ENCODE data around the gene INPP4A. TPM values are rescaled to one million over a fixed set of nuclear protein-coding genes. Genes with fewer than 3 reads are reported as not detected.
A peak's percentile ranks its signal among the peaks of the same experiment; 100 is the strongest.

Gene INPP4A
- total and polyA plus RNA-seq, 2 of the 13 experiments (the other 11 are each of a cell fraction or from before 2014, with no cell fraction given) = 10.1 to 10.9 TPM

DNA sequence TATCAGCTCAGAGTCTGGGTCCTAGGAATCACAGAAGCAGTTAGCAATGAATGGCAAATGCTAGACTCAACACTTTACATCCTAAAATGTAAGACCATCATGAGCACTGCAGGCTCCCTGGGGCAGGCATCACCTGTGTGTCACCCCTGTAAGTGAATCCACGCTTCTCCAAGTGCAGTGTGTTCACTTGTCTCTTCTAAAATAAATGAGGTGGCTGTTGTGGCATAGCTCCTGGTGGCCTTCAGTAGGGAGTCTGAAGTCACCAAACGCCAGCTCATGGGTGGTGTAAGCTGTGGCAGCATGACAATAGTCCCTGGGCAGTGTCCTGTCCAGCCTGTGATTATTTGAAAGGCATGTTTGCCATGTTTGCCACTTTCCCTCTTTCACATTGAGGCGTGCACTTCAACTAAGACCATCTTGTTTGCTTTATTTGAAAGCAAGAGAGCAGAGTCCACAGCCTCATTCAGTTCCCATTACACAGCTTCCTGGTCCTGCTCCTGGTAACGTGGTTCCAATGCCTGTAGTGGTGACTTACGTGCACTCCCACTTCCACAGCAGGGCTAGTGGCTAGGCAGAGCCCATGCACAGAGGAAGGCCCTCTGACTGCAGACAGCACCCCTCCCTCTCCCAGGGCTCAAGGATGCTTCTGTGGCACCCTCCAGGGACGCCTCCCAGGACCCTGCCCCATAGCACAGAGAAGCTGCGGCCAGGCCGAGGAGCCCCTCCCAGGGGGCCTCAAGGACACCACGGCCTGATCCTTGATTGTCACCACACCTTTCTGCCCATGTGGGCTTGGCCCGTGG lies 139.4 kb downstream of the INPP4A start (continued):
- TF ChIP-seq AHDC1 (CRISPR knock-in tag; IDR thresholded peaks at IDR 0.05; ENCODE audit: borderline replicate concordance) (peak; percentile 69), AGO2 (optimal IDR thresholded peaks at IDR 0.05; ENCODE audit: low read depth, low read length) (no peak), AHR (CRISPR knock-in tag; IDR thresholded peaks at IDR 0.05) (no peak), PTBP1 (IDR thresholded peaks at IDR 0.05; ENCODE audit: low read depth, low read length, poor library complexity, severe bottlenecking) (no peak), MIER2 (CRISPR knock-in tag; IDR thresholded peaks at IDR 0.05) (peak; percentile 72), ZMYM2 (CRISPR knock-in tag; IDR thresholded peaks at IDR 0.05) (0 out of 2 replicates have a peak, but pooled peaks have one; percentile 36), ZNF616 (CRISPR knock-in tag; IDR thresholded peaks at IDR 0.05; ENCODE audit: low read depth) (no peak), FOXK1 (CRISPR knock-in tag; IDR thresholded peaks at IDR 0.05; ENCODE audit: borderline replicate concordance, low read depth) (peak; percentile 63; the same call in 1 of the 2 replicates), TP53 (CRISPR knock-in tag; conservative IDR thresholded peaks at IDR 0.05) (no peak), IRF2 (CRISPR knock-in tag; IDR thresholded peaks at IDR 0.05) (0 out of 2 replicates have a peak, but pooled peaks have one; percentile 46), ZNF10 (CRISPR knock-in tag; IDR thresholded peaks at IDR 0.05; ENCODE audit: borderline replicate concordance, low read depth) (no peak), ZNF367 (CRISPR knock-in tag; IDR thresholded peaks at IDR 0.05; ENCODE audit: borderline replicate concordance) (no peak), SNRNP70 (IDR thresholded peaks at IDR 0.05; ENCODE audit: low read depth, low read length) (no peak), MTF1 (CRISPR knock-in tag; IDR thresholded peaks at IDR 0.05) (no peak), ARNTL (CRISPR knock-in tag; IDR thresholded peaks at IDR 0.05) (no peak), ZFX (CRISPR knock-in tag; IDR thresholded peaks at IDR 0.05; ENCODE audit: low read depth) (peak; percentile 80), FOXA3 (CRISPR knock-in tag; IDR thresholded peaks at IDR 0.05) (peak; percentile 89), SMAD1 (CRISPR knock-in tag; IDR thresholded peaks at IDR 0.05; ENCODE audit: borderline replicate concordance, low read depth) (no peak), ZNF607 (CRISPR knock-in tag; IDR thresholded peaks at IDR 0.05; ENCODE audit: borderline replicate concordance) (peak; percentile 55), KLF16 (CRISPR knock-in tag; IDR thresholded peaks at IDR 0.05) (peak in 1 of 2 experiments; percentile 58; a peak in 1 of 4 replicates), NCOA2 (CRISPR knock-in tag; IDR thresholded peaks at IDR 0.05) (no peak), ZNF724P (CRISPR knock-in tag; IDR thresholded peaks at IDR 0.05; ENCODE audit: borderline replicate concordance) (no peak), ZNF891 (CRISPR knock-in tag; IDR thresholded peaks at IDR 0.05) (peak; percentile 83)
- TF ChIP-seq, protein P1, sequence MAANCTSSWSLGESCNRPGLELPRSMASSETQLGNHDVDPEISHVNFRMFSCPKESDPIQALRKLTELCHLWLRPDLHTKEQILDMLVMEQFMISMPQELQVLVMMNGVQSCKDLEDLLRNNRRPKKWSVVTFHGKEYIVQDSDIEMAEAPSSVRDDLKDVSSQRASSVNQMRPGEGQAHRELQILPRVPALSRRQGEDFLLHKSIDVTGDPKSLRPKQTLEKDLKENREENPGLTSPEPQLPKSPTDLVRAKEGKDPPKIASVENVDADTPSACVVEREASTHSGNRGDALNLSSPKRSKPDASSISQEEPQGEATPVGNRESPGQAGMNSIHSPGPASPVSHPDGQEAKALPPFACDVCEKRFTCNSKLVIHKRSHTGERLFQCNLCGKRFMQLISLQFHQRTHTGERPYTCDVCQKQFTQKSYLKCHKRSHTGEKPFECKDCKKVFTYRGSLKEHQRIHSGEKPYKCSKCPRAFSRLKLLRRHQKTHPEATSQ (CRISPR knock-in tag; IDR thresholded peaks at IDR 0.05; ENCODE audit: borderline replicate concordance) = no peak
